ENCODE measurements around the gene OCA2.

OCA2 gene

GRCh38 chr15:27806396-27806795 lies 292.7 kb downstream of the OCA2 start:
- H3K27ac Mint-ChIP-seq: no peak overlapping the region
- no peaks in the 10 kb centered on the region for H3K4me1 Mint-ChIP-seq
- peaks cover 3% of the 10 kb centered on the region for H3K9me3 Mint-ChIP-seq
- no peak for DNase-seq (ENCODE audit: low spot score in 2 of 2)
- ATAC-seq (ENCODE audit: low read depth): no peak
- no peaks in the 10 kb centered on the region for H3K27me3 Mint-ChIP-seq
- no peaks in the 10 kb centered on the region for H3K36me3 Mint-ChIP-seq
- no peak overlapping the region for H3K4me3 Mint-ChIP-seq

GRCh38 chr15:27805261-27806220 lies 293.6 kb downstream of the OCA2 start:
- H3K9me3 Mint-ChIP-seq: peaks cover 3% of the 10 kb centered on the region
- H3K27me3 Mint-ChIP-seq: no peaks in the 10 kb centered on the region
- no peaks in the 10 kb centered on the region for H3K4me1 Mint-ChIP-seq
- no peaks in the 10 kb centered on the region for H3K36me3 Mint-ChIP-seq
- H3K4me3 Mint-ChIP-seq: no peak overlapping the region
- DNase-seq (ENCODE audit: low spot score in 2 of 2): no peak
- no peak for ATAC-seq (ENCODE audit: low read depth)
- H3K27ac Mint-ChIP-seq: no peak overlapping the region

- H3K4me1 Mint-ChIP-seq: no peaks in the 10 kb centered on the region
- no peaks in the 10 kb centered on the region for H3K27me3 Mint-ChIP-seq
- H3K36me3 Mint-ChIP-seq: no peaks in the 10 kb centered on the region
- ATAC-seq (ENCODE audit: low read depth) (no peak), DNase-seq (ENCODE audit: low spot score in 2 of 2) (no peak)
- H3K4me3 Mint-ChIP-seq: no peak overlapping the region
- H3K9me3 Mint-ChIP-seq: peaks cover 3% of the 10 kb centered on the region
- no peak overlapping the region for H3K27ac Mint-ChIP-seq
Measured at GRCh38 chr15:27804569-27805260, 294.4 kb downstream of the OCA2 start.

- no peak overlapping the region for H3K27ac Mint-ChIP-seq
- H3K36me3 Mint-ChIP-seq: no peaks in the 10 kb centered on the region
Measured at GRCh38 chr15:27798807-27799206, 300.3 kb downstream of the OCA2 start.

GRCh38 chr15:27797765-27798164 lies 301.4 kb downstream of the OCA2 start:
- no peaks in the 10 kb centered on the region for H3K36me3 Mint-ChIP-seq
- H3K27me3 Mint-ChIP-seq: no peaks in the 10 kb centered on the region
- no peak for DNase-seq (ENCODE audit: low spot score in 2 of 2)
- no peak overlapping the region for H3K27ac Mint-ChIP-seq
- H3K9me3 Mint-ChIP-seq: no peaks in the 10 kb centered on the region
- ATAC-seq (ENCODE audit: low read depth): no peak
- no peaks in the 10 kb centered on the region for H3K4me1 Mint-ChIP-seq
- no peak overlapping the region for H3K4me3 Mint-ChIP-seq

More at GRCh38 chr15:27798807-27799206, 300.3 kb downstream of the OCA2 start:
- no peak overlapping the region for H3K4me3 Mint-ChIP-seq
- H3K4me1 Mint-ChIP-seq: no peaks in the 10 kb centered on the region
- H3K27me3 Mint-ChIP-seq: no peaks in the 10 kb centered on the region
- no peaks in the 10 kb centered on the region for H3K9me3 Mint-ChIP-seq
- ATAC-seq (ENCODE audit: low read depth): no peak
- DNase-seq (ENCODE audit: low spot score in 2 of 2): no peak

- H3K9me3 Mint-ChIP-seq: no peaks in the 10 kb centered on the region
- H3K4me3 Mint-ChIP-seq: no peak overlapping the region
- ATAC-seq (ENCODE audit: low read depth): no peak
- DNase-seq (ENCODE audit: low spot score in 2 of 2): no peak
- no peaks in the 10 kb centered on the region for H3K27me3 Mint-ChIP-seq
- H3K36me3 Mint-ChIP-seq: no peaks in the 10 kb centered on the region
- no peak overlapping the region for H3K27ac Mint-ChIP-seq
- no peaks in the 10 kb centered on the region for H3K4me1 Mint-ChIP-seq
Measured at GRCh38 chr15:27796405-27797320, 302.5 kb downstream of the OCA2 start.

GRCh38 chr15:27792756-27793264 lies 306.3 kb downstream of the OCA2 start:
- Mint-ChIP-seq H3K36me3 (no peaks in the 10 kb centered on the region), H3K27me3 (no peaks in the 10 kb centered on the region), H3K4me3 (no peak overlapping the region), H3K4me1 (no peaks in the 10 kb centered on the region), H3K9me3 (no peaks in the 10 kb centered on the region), H3K27ac (no peak overlapping the region)
- DNase-seq (ENCODE audit: low spot score in 2 of 2) (no peak), ATAC-seq (ENCODE audit: low read depth) (no peak)

- no peaks in the 10 kb centered on the region for H3K4me1 Mint-ChIP-seq
- ATAC-seq (ENCODE audit: low read depth) (no peak), DNase-seq (ENCODE audit: low spot score in 2 of 2) (no peak)
- H3K27ac Mint-ChIP-seq: no peak overlapping the region
- H3K4me3 Mint-ChIP-seq: no peak overlapping the region
- no peaks in the 10 kb centered on the region for H3K9me3 Mint-ChIP-seq
- no peaks in the 10 kb centered on the region for H3K36me3 Mint-ChIP-seq
- no peaks in the 10 kb centered on the region for H3K27me3 Mint-ChIP-seq
Measured at GRCh38 chr15:27790270-27790669, 308.8 kb downstream of the OCA2 start.

- ATAC-seq (ENCODE audit: low read depth) (no peak), DNase-seq (ENCODE audit: low spot score in 2 of 2) (no peak)
- Mint-ChIP-seq H3K4me1 (no peaks in the 10 kb centered on the region), H3K9me3 (peaks cover 1% of the 10 kb centered on the region), H3K27ac (no peak overlapping the region), H3K4me3 (no peak overlapping the region), H3K27me3 (no peaks in the 10 kb centered on the region), H3K36me3 (no peaks in the 10 kb centered on the region)
Measured at GRCh38 chr15:27787931-27788330, 311.2 kb downstream of the OCA2 start.

GRCh38 chr15:27784107-27784506 lies 315.0 kb downstream of the OCA2 start:
- ATAC-seq (ENCODE audit: low read depth) (no peak), DNase-seq (ENCODE audit: low spot score in 2 of 2) (no peak)
- Mint-ChIP-seq H3K9me3 (peaks cover 5% of the 10 kb centered on the region), H3K27ac (no peak overlapping the region), H3K4me3 (no peak overlapping the region), H3K4me1 (no peaks in the 10 kb centered on the region), H3K27me3 (no peaks in the 10 kb centered on the region), H3K36me3 (no peaks in the 10 kb centered on the region)

- ATAC-seq (ENCODE audit: low read depth): no peak
- no peak overlapping the region for H3K4me3 Mint-ChIP-seq
- H3K9me3 Mint-ChIP-seq: peaks cover 5% of the 10 kb centered on the region
- no peak overlapping the region for H3K27ac Mint-ChIP-seq
- no peaks in the 10 kb centered on the region for H3K27me3 Mint-ChIP-seq
- no peak for DNase-seq (ENCODE audit: low spot score in 2 of 2)
- H3K4me1 Mint-ChIP-seq: no peaks in the 10 kb centered on the region
- H3K36me3 Mint-ChIP-seq: no peaks in the 10 kb centered on the region
Measured at GRCh38 chr15:27783678-27784077, 315.4 kb downstream of the OCA2 start.

GRCh38 chr15:27782125-27782524 lies 317.0 kb downstream of the OCA2 start:
- H3K4me1 Mint-ChIP-seq: no peaks in the 10 kb centered on the region
- peaks cover 5% of the 10 kb centered on the region for H3K9me3 Mint-ChIP-seq
- H3K27me3 Mint-ChIP-seq: no peaks in the 10 kb centered on the region
- H3K27ac Mint-ChIP-seq: no peak overlapping the region
- DNase-seq (ENCODE audit: low spot score in 2 of 2) (no peak), ATAC-seq (ENCODE audit: low read depth) (no peak)
- no peak overlapping the region for H3K4me3 Mint-ChIP-seq
- no peaks in the 10 kb centered on the region for H3K36me3 Mint-ChIP-seq

- Mint-ChIP-seq H3K4me3 (no peak overlapping the region), H3K27ac (no peak overlapping the region), H3K4me1 (no peaks in the 10 kb centered on the region), H3K9me3 (peaks cover 7% of the 10 kb centered on the region), H3K27me3 (no peaks in the 10 kb centered on the region), H3K36me3 (no peaks in the 10 kb centered on the region)
- no peak for ATAC-seq (ENCODE audit: low read depth)
- no peak for DNase-seq (ENCODE audit: low spot score in 2 of 2)
Measured at GRCh38 chr15:27776501-27776900, 322.6 kb downstream of the OCA2 start.

All from memory B cell (primary cell).